Measurements from ENCODE around the gene LCAT. TPM values are rescaled to one million over a fixed set of nuclear protein-coding genes. Genes with fewer than 3 reads are reported as not detected.

Gene LCAT
- total and polyA plus RNA-seq, 9 donors, result 7.5 to 31.2 (median 16.8) TPM

DNA sequence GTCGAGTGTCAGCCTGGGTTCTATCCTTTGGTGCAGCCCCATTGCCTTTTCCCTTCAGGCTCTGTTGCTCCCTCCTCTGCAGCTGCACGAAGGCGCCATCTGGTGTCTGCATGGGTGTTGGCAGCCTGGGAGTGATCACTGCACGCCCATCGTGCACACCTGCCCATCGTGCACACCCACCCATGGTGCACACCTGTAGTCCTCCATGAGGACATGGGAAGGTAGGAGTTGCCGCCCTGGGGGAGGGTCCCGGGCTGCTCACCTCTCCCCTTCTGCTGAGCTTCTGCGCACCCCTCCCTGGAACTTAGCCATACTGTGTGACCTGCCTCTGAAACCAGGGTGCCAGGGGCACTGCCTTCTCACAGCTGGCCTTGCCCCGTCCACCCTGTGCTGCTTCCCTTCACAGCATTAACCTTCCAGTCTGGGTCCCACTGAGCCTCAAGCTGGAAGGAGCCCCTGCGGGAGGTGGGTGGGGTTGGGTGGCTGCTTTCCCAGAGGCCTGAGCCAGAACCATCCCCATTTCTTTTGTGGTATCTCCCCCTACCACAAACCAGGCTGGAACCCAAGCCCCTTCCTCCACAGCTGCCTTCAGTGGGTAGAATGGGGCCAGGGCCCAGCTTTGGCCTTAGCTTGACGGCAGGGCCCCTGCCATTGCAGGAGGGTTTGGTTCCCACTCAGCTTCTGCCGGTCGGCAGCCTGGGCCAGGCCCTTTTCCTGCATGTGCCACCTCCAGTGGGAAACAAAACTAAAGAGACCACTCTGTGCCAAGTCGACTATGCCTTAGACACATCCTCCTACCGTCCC is 15.2 kb downstream of the LCAT start:
- 48 to 53% (median 49%) methylated on average over 16 of the region's 16 CpGs for WGBS, 3 donors
- TF ChIP-seq, protein P1, sequence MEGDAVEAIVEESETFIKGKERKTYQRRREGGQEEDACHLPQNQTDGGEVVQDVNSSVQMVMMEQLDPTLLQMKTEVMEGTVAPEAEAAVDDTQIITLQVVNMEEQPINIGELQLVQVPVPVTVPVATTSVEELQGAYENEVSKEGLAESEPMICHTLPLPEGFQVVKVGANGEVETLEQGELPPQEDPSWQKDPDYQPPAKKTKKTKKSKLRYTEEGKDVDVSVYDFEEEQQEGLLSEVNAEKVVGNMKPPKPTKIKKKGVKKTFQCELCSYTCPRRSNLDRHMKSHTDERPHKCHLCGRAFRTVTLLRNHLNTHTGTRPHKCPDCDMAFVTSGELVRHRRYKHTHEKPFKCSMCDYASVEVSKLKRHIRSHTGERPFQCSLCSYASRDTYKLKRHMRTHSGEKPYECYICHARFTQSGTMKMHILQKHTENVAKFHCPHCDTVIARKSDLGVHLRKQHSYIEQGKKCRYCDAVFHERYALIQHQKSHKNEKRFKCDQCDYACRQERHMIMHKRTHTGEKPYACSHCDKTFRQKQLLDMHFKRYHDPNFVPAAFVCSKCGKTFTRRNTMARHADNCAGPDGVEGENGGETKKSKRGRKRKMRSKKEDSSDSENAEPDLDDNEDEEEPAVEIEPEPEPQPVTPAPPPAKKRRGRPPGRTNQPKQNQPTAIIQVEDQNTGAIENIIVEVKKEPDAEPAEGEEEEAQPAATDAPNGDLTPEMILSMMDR (IDR thresholded peaks at IDR 0.05), result peak; percentile 64 to 74 (median 70)
- no peak for TF ChIP-seq POLR2A (IDR thresholded peaks at IDR 0.05)
- intact Hi-C loops (cut with DNase I), result loop anchor here in 3 of 4 donors (5.0 kb wide), 3 partner anchors 46 to 406 kb away; partner anchors contain the start of gene NRN1L (in 3 of the 3)
- Histone ChIP-seq H3K4me1 (ENCODE audit: insufficient read depth) (peaks cover 7% of the 10 kb centered on the region), H3K27me3 (no peaks in the 10 kb centered on the region), H3K4me3 (no peak overlapping the region), H3K9me3 (no peaks in the 10 kb centered on the region), H3K36me3 (no peaks in the 10 kb centered on the region), H3K27ac (no peak overlapping the region)
- peak; percentile 60 to 80 (median 75) for DNase-seq

DNA sequence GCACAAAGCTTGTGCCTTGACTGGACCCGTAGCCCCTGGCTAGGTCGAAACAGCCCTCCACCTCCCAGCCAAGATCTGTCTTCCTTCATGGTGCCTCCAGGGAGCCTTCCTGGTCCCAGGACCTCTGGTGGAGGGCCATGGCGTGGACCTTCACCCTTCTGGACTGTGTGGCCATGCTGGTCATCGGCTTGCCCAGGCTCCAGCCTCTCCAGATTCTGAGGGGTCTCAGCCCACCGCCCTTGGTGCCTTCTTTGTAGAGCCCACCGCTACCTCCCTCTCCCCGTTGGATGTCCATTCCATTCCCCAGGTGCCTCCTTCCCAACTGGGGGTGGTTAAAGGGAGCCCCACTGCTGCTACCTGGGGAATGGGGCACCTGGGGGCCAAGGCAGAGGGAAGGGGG is 15.8 kb downstream of the LCAT start:
- peaks cover 7% of the 10 kb centered on the region for H3K4me1 ChIP-seq (ENCODE audit: insufficient read depth)
- no peaks in the 10 kb centered on the region for H3K27me3 ChIP-seq
- 73 to 81% (median 78%) methylated on average over 7 of the region's 7 CpGs for WGBS, 3 donors
- intact Hi-C loops (cut with DNase I), result loop anchor here in 3 of 4 donors (5.0 kb wide), 3 partner anchors 46 to 406 kb away; partner anchors contain the start of gene NRN1L (in 3 of the 3)
- H3K4me3 ChIP-seq, result no peak overlapping the region
- DNase-seq, result no peak
- TF ChIP-seq, protein P1 (IDR thresholded peaks at IDR 0.05), result no peak
- TF ChIP-seq EP300 (IDR thresholded peaks at IDR 0.05) (no peak), POLR2A (IDR thresholded peaks at IDR 0.05) (no peak)
- no peaks in the 10 kb centered on the region for H3K36me3 ChIP-seq
- no peaks in the 10 kb centered on the region for H3K9me3 ChIP-seq
- H3K27ac ChIP-seq, result no peak overlapping the region

DNA sequence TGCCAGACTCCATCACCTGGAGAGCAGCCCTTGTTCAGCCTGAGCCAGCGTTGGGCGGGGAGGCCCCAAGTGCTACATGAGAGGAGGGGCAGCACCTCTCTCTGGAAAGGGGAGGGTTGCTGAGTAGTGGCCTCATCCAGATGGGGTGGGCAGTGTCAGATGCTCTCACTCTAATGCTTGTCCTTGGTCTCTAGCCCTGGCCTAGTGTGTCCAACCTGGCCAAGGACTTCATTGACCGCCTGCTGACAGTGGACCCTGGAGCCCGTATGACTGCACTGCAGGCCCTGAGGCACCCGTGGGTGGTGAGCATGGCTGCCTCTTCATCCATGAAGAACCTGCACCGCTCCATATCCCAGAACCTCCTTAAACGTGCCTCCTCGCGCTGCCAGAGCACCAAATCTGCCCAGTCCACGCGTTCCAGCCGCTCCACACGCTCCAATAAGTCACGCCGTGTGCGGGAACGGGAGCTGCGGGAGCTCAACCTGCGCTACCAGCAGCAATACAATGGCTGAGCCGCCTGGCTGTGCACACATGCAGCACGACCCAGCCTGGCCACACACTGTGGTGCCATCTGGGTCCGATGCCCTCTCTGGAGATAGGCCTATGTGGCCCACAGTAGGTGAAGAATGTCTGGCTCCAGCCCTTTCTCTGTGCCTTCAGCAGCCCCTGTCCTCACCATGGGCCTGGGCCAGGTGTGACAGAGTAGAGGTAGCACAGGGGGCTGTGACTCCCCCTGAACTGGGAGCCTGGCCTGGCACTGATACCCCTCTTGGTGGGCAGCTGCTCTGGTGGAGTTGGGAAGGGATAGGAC is 16.6 kb downstream of the LCAT start:
- 86 to 89% (median 88%) methylated on average over 22 of the region's 22 CpGs for WGBS, 3 donors
- DNase-seq, result no peak
- H3K4me1 ChIP-seq (ENCODE audit: insufficient read depth), result peaks cover 7% of the 10 kb centered on the region
- intact Hi-C loops (cut with DNase I), result loop anchor here in 3 of 4 donors (5.0 kb wide), 3 partner anchors 45 to 405 kb away; partner anchors contain the start of gene NRN1L (in 3 of the 3)
- no peaks in the 10 kb centered on the region for H3K9me3 ChIP-seq
- no peak overlapping the region for H3K27ac ChIP-seq
- no peaks in the 10 kb centered on the region for H3K36me3 ChIP-seq
- H3K27me3 ChIP-seq, result no peaks in the 10 kb centered on the region
- TF ChIP-seq, protein P1 (IDR thresholded peaks at IDR 0.05), result no peak
- TF ChIP-seq POLR2A (IDR thresholded peaks at IDR 0.05) (no peak), EP300 (IDR thresholded peaks at IDR 0.05) (no peak)
- H3K4me3 ChIP-seq, result no peak overlapping the region

DNA sequence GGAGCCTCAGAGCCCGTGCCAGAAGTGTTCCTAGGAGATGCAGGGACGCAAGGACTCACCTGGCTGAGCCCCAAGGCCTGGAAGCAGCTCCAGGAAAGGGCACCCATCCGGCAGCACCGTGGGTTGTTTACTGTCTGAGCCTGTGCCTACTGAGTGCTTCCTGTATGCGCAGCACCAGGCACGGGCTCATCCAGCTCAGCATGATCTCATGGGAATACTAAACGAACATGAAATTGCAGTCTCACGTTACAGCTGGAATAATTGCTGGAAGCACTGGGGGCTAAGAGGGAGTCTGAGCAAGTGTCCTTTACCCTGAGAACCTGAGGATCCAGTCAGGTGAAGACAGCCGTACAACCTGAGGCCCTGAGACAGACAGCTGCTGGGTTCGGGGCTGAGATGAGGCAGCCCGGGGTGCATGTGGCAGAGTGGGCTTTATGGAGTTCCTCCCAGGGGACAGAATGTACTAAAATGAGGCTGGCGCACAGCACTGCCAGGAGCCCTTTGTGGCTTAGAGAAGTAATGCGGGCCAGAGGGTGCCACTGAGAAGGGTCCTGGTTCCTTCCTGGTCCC is 17.7 kb downstream of the LCAT start:
- no peaks in the 10 kb centered on the region for H3K27me3 ChIP-seq
- WGBS, 3 donors, result 59 to 63% (median 62%) methylated on average over 13 of the region's 13 CpGs
- no peak overlapping the region for H3K4me3 ChIP-seq
- intact Hi-C loops (cut with DNase I), result loop anchor here in 3 of 4 donors (5.0 kb wide), 3 partner anchors 44 to 404 kb away; partner anchors contain the start of gene NRN1L (in 3 of the 3)
- H3K4me1 ChIP-seq (ENCODE audit: insufficient read depth), result peaks cover 2% of the 10 kb centered on the region
- no peak overlapping the region for H3K27ac ChIP-seq
- no peaks in the 10 kb centered on the region for H3K36me3 ChIP-seq
- TF ChIP-seq EP300 (IDR thresholded peaks at IDR 0.05) (no peak), POLR2A (IDR thresholded peaks at IDR 0.05) (no peak)
- TF ChIP-seq, protein P1 (IDR thresholded peaks at IDR 0.05), result no peak
- no peaks in the 10 kb centered on the region for H3K9me3 ChIP-seq
- no peak for DNase-seq
